H9 (cell line): Measurements from ENCODE around the gene ADGRD1. TPM values are rescaled to one million over a fixed set of nuclear protein-coding genes. Genes with fewer than 3 reads are reported as not detected.

Source experiments
- DNase-seq: peaks from one replicate; pipeline ENCODE4 v3.0.0-alpha.2; 2017
- H2AFZ ChIP-seq: one replicate; pipeline ENCODE4 v1.6.1; 2013; ENCODE audit warnings: mild to moderate bottlenecking, low read length, control low read depth, moderate library complexity
- H2AK5ac ChIP-seq: 2 replicates; pipeline ENCODE4 v1.6.1; 2013; ENCODE audit warnings: low read length, control low read depth, mixed read lengths; ENCODE audit not compliant: insufficient read length
- H2BK120ac ChIP-seq: one replicate; pipeline ENCODE4 v1.6.1; 2013; ENCODE audit warnings: low read depth, mild to moderate bottlenecking, low read length, control low read depth, inconsistent platforms; ENCODE audit not compliant: poor library complexity, severe bottlenecking
- H2BK12ac ChIP-seq: 2 replicates; pipeline ENCODE4 v1.6.1; 2013; ENCODE audit warnings: low read length, control low read depth, mixed read lengths, low read depth; ENCODE audit not compliant: insufficient read length
- H2BK15ac ChIP-seq: 2 replicates; pipeline ENCODE4 v1.6.1; 2013; ENCODE audit warnings: low read depth, low read length, control low read depth
- H2BK20ac ChIP-seq: one replicate; pipeline ENCODE4 v1.6.1; 2013; ENCODE audit warnings: low read depth, mild to moderate bottlenecking, low read length, control low read depth, inconsistent platforms; ENCODE audit not compliant: poor library complexity, severe bottlenecking
- H2BK5ac ChIP-seq: 2 replicates; pipeline ENCODE4 v1.6.1; 2013; ENCODE audit warnings: low read length, control low read depth, mixed read lengths; ENCODE audit not compliant: insufficient read length
- H3K14ac ChIP-seq: 2 replicates; pipeline ENCODE4 v1.6.1; 2013; ENCODE audit warnings: low read length, control low read depth; ENCODE audit not compliant: insufficient read depth
- H3K18ac ChIP-seq: 2 replicates; pipeline ENCODE4 v1.6.1; 2013; ENCODE audit warnings: low read depth, mild to moderate bottlenecking, mixed read lengths, low read length, control low read depth; ENCODE audit not compliant: insufficient read length
- H3K23ac ChIP-seq: 2 replicates; pipeline ENCODE4 v1.6.1; 2013; ENCODE audit warnings: low read length, control low read depth, mixed read lengths, low read depth; ENCODE audit not compliant: insufficient read length
- H3K23me2 ChIP-seq: 2 replicates; pipeline ENCODE4 v1.6.1; 2013; ENCODE audit warnings: low read depth, mild to moderate bottlenecking, mixed read lengths, low read length, control low read depth; ENCODE audit not compliant: insufficient read length, poor library complexity, severe bottlenecking
- H3K27ac ChIP-seq: 2 replicates; pipeline ENCODE4 v1.5.1; 2013; ENCODE audit warnings: low read length, control low read depth, mixed read lengths, low read depth; ENCODE audit not compliant: insufficient read length
- H3K27me3 ChIP-seq: 2 replicates; pipeline ENCODE4 v1.6.1; 2013; ENCODE audit warnings: low read length, control low read depth, inconsistent platforms; ENCODE audit not compliant: insufficient read depth
- H3K4ac ChIP-seq: 2 replicates; pipeline ENCODE4 v1.6.1; 2013; ENCODE audit warnings: low read depth, mild to moderate bottlenecking, control low read depth, inconsistent platforms, low read length, moderate library complexity
- H3K4me1 ChIP-seq: 2 replicates; pipeline ENCODE4 v1.6.1; 2013; ENCODE audit warnings: low read length, control low read depth, inconsistent platforms; ENCODE audit not compliant: insufficient read depth
- H3K4me2 ChIP-seq: 2 replicates; pipeline ENCODE4 v1.6.1; 2013; ENCODE audit warnings: low read length, control low read depth, mixed read lengths; ENCODE audit not compliant: insufficient read length, insufficient read depth
- H3K56ac ChIP-seq: 2 replicates; pipeline ENCODE4 v1.6.1; 2013; ENCODE audit warnings: low read depth, mild to moderate bottlenecking, mixed read lengths, low read length, control low read depth; ENCODE audit not compliant: insufficient read length
- H3K79me1 ChIP-seq: 2 replicates; pipeline ENCODE4 v1.6.1; 2013; ENCODE audit warnings: low read depth, mild to moderate bottlenecking, moderate library complexity, low read length, control low read depth, inconsistent platforms; ENCODE audit not compliant: insufficient read depth, poor library complexity, severe bottlenecking
- H3K79me2 ChIP-seq: 2 replicates; pipeline ENCODE4 v1.6.1; 2013; ENCODE audit warnings: low read length, control low read depth, inconsistent platforms; ENCODE audit not compliant: insufficient read depth
- H3K9ac ChIP-seq: 2 replicates; pipeline ENCODE4 v1.6.1; 2013; ENCODE audit warnings: low read length, control low read depth, mixed read lengths; ENCODE audit not compliant: insufficient read length; ENCODE audit errors: extremely low read depth
- H3K9me3 ChIP-seq: one replicate; pipeline ENCODE4 v1.6.1; 2013; ENCODE audit warnings: low read depth, low read length, inconsistent platforms; ENCODE audit not compliant: control insufficient read depth
- H3T11ph ChIP-seq: one replicate; pipeline ENCODE4 v1.6.1; 2013; ENCODE audit warnings: mild to moderate bottlenecking, low read length, control low read depth, inconsistent platforms
- H4K20me1 ChIP-seq: one replicate; pipeline ENCODE4 v1.6.1; 2013; ENCODE audit not compliant: control insufficient read depth, insufficient read length, insufficient read depth
- H4K5ac ChIP-seq: 2 replicates; pipeline ENCODE4 v1.6.1; 2013; ENCODE audit warnings: low read depth, mild to moderate bottlenecking, mixed read lengths, low read length, control low read depth; ENCODE audit not compliant: insufficient read length
- H4K8ac ChIP-seq: replicated peaks from 2 replicates; pipeline ENCODE4 v1.6.1; 2013; ENCODE audit warnings: low read length, control low read depth, mixed read lengths, low read depth; ENCODE audit not compliant: insufficient read length
- H4K91ac ChIP-seq: 2 replicates; pipeline ENCODE4 v1.6.1; 2013; ENCODE audit warnings: low read depth, mild to moderate bottlenecking, moderate library complexity, mixed read lengths, low read length, control low read depth; ENCODE audit not compliant: insufficient read length
- H3K27ac Mint-ChIP-seq, 3 experiments: 2 replicates in 2 of 3; 3 replicates in 1 of 3; pipeline ENCODE4 v1.8.0; 2020 to 2021; ENCODE audit warnings: mixed read lengths in 3 of 3, mild to moderate bottlenecking in 1 of 3, moderate library complexity in 1 of 3
- H3K27me3 Mint-ChIP-seq: 2 replicates; pipeline ENCODE4 v1.8.0; 2021; ENCODE audit warnings: low read depth, mild to moderate bottlenecking, moderate library complexity, mixed read lengths
- H3K36me3 Mint-ChIP-seq, 3 experiments: 2 replicates in 2 of 3; 3 replicates in 1 of 3; pipeline ENCODE4 v1.8.0; 2020 to 2021; ENCODE audit warnings: low read depth in 3 of 3, mixed read lengths in 3 of 3; ENCODE audit not compliant: insufficient read depth in 1 of 3
- H3K4me1 Mint-ChIP-seq, 2 experiments: 2 replicates each; pipeline ENCODE4 v1.8.0; 2020; ENCODE audit warnings: mixed read lengths in 2 of 2
- H3K4me3 Mint-ChIP-seq, 2 experiments: 2 replicates in 1 of 2; 3 replicates in 1 of 2; pipeline ENCODE4 v1.8.0; 2020 to 2021; ENCODE audit warnings: mild to moderate bottlenecking in 2 of 2, mixed read lengths in 2 of 2, moderate library complexity in 1 of 2
- H3K9me3 Mint-ChIP-seq, 2 experiments: 2 replicates in 1 of 2; 3 replicates in 1 of 2; pipeline ENCODE4 v1.8.0; 2020; ENCODE audit warnings: mild to moderate bottlenecking in 2 of 2, mixed read lengths in 2 of 2, moderate library complexity in 1 of 2
- WGBS: extraction: QIAGEN DNeasy Blood & Tissue Kit; methylation state at CpG from one replicate; pipeline ENCODE4 v1.1.7; 2013; ENCODE audit warnings: missing lambda C conversion rate, low lambda C conversion rate, mixed read lengths; ENCODE audit not compliant: insufficient read length; ENCODE audit errors: extremely low coverage; 5-methylcytosine and 5-hydroxymethylcytosine counted together
- total RNA-seq: library from RNA; stranded (reverse); gene quantifications from 2 replicates; pipeline ENCODE4 v1.2.1, GENCODE V29; 2021
- TF ChIP-seq, protein P1 (sequence below): fragments of 200-600 bp; sonication (generic); conservative IDR thresholded peaks from 3 replicates; pipeline ENCODE4 v1.8.0; 2021; ENCODE audit warnings: antibody characterized with exemption, mild to moderate bottlenecking

Gene ADGRD1
- total RNA-seq, 1 experiment from 2014 or later, result 0.52 TPM

DNA sequence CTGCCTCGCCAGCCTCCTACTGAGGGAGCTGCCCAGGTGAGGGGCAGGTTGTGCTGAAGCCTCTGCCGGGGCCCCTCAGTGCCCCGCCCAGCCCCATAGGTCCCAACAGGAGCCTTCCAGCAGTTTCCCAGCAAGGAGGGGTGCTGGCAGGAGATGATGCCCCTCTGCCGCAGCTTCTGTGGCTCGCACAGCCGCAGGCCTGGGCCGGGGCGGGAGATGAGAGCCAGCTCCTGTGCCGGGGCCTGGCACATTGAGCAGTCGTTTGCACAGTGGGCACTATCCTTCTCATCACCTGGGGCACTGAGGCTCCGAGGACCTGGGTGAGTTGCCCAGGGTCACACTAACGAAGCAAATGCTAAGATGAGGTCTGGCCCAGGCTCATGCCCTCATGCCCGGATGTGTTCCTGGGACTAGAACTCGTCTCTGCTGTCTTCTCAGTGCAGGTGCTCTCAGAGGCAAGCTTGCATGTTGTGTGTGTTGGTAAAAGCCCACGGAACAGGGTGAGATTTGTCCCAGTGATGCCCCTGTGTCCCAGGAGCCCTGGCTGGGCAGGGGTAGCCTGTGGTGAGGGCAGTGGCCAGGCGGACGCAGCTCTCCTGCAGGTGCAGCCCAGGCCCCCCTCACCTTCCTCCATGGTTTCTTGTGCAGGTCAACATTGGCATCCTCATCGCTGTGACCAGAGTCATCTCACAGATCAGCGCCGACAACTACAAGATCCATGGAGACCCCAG is 177.5 kb downstream of the ADGRD1 start:
- Mint-ChIP-seq H3K9me3 (peaks cover 0 to 2% of the 10 kb centered on the region in 2 experiments; a peak in 1 of 5 replicates), H3K4me3 (no peak overlapping the region), H3K27me3 (peaks cover 15% of the 10 kb centered on the region), H3K36me3 (peaks cover 0 to 1% (median 0%) of the 10 kb centered on the region in 3 experiments; a peak in 1 of 7 replicates), H3K27ac (no peak overlapping the region), H3K4me1 (peaks cover 0 to 3% of the 10 kb centered on the region in 2 experiments; a peak in 1 of 4 replicates)
- DNase-seq, result no peak
- Histone ChIP-seq H3K27ac (no peak overlapping the region), H4K5ac (no peak overlapping the region), H3T11ph (no peak overlapping the region), H3K27me3 (no peaks in the 10 kb centered on the region), H2BK120ac (no peak overlapping the region), H2AFZ (no peak overlapping the region), H3K9me3 (no peaks in the 10 kb centered on the region), H3K79me2 (no peaks in the 10 kb centered on the region), H2BK12ac (no peak overlapping the region), H3K9ac (no peak overlapping the region), H3K18ac (no peak overlapping the region), H2AK5ac (no peak overlapping the region), H3K4me2 (no peak overlapping the region), H3K4me1 (no peaks in the 10 kb centered on the region), H3K14ac (no peak overlapping the region), H4K8ac (no peak overlapping the region), H4K91ac (no peak overlapping the region), H2BK5ac (no peak overlapping the region), H3K56ac (no peak overlapping the region), H2BK15ac (no peak overlapping the region), H3K4ac (no peak overlapping the region), H2BK20ac (no peak overlapping the region), H3K23ac (no peak overlapping the region), H3K79me1 (no peaks in the 10 kb centered on the region), H3K23me2 (no peaks in the 10 kb centered on the region), H4K20me1 (no peaks in the 10 kb centered on the region)
- WGBS, result no CpG with 5 or more reads among the region's 20 CpGs
- TF ChIP-seq, protein P1, sequence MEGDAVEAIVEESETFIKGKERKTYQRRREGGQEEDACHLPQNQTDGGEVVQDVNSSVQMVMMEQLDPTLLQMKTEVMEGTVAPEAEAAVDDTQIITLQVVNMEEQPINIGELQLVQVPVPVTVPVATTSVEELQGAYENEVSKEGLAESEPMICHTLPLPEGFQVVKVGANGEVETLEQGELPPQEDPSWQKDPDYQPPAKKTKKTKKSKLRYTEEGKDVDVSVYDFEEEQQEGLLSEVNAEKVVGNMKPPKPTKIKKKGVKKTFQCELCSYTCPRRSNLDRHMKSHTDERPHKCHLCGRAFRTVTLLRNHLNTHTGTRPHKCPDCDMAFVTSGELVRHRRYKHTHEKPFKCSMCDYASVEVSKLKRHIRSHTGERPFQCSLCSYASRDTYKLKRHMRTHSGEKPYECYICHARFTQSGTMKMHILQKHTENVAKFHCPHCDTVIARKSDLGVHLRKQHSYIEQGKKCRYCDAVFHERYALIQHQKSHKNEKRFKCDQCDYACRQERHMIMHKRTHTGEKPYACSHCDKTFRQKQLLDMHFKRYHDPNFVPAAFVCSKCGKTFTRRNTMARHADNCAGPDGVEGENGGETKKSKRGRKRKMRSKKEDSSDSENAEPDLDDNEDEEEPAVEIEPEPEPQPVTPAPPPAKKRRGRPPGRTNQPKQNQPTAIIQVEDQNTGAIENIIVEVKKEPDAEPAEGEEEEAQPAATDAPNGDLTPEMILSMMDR, result no peak
